ENCODE results near the gene GTF3C5. TPM values are rescaled to one million over a fixed set of nuclear protein-coding genes. Genes with fewer than 3 reads are reported as not detected.
A peak's percentile ranks its signal among the peaks of the same experiment; 100 is the strongest.

The GTF3C5 gene
- total and polyA plus RNA-seq, 9 of the 15 experiments (the other 6 are each of a cell fraction or from before 2014, with no cell fraction given), result 3.8 to 118 (median 83.7) TPM

GRCh38 chr9:133058550-133059320 is 27.9 kb downstream of the GTF3C5 start (continued):
- TF ChIP-seq ZNF507 (tag; conservative IDR thresholded peaks at IDR 0.05) (no peak), E4F1 (CRISPR knock-in tag; IDR thresholded peaks at IDR 0.05; ENCODE audit: borderline replicate concordance) (no peak), HMG20B (CRISPR knock-in tag; IDR thresholded peaks at IDR 0.05) (no peak), ZNF75A (CRISPR knock-in tag; IDR thresholded peaks at IDR 0.05) (no peak), TOE1 (IDR thresholded peaks at IDR 0.05; ENCODE audit: borderline replicate concordance) (no peak), TOE1 (CRISPR knock-in tag; IDR thresholded peaks at IDR 0.05; ENCODE audit: borderline replicate concordance, low read depth) (no peak), JUNB (CRISPR knock-in tag; conservative IDR thresholded peaks at IDR 0.05) (no peak), ZNF224 (CRISPR knock-in tag; IDR thresholded peaks at IDR 0.05) (no peak), NFE2L1 (tag; IDR thresholded peaks at IDR 0.05; ENCODE audit: borderline replicate concordance, low read depth) (no peak), ZNF583 (CRISPR knock-in tag; IDR thresholded peaks at IDR 0.05) (no peak), TRIM25 (IDR thresholded peaks at IDR 0.05; ENCODE audit: borderline replicate concordance) (no peak), LEF1 (IDR thresholded peaks at IDR 0.05) (no peak), FOXO4 (CRISPR knock-in tag; IDR thresholded peaks at IDR 0.05) (no peak), NRF1 (conservative IDR thresholded peaks at IDR 0.05 in 1 of 2, IDR thresholded peaks at IDR 0.05 in 1 of 2) (peak; percentile 12 to 42; a peak in 3 of 4 replicates), OTX1 (CRISPR knock-in tag; IDR thresholded peaks at IDR 0.05) (0 out of 2 replicates have a peak, but pooled peaks have one; percentile 36), GMEB1 (CRISPR knock-in tag; IDR thresholded peaks at IDR 0.05) (no peak), ARHGAP35 (IDR thresholded peaks at IDR 0.05; ENCODE audit: partially characterized antibody) (no peak), ZFX (CRISPR knock-in tag; IDR thresholded peaks at IDR 0.05) (no peak), ETS2 (tag; IDR thresholded peaks at IDR 0.05; ENCODE audit: borderline replicate concordance, poor library complexity, severe bottlenecking) (no peak), SMAD4 (CRISPR knock-in tag; conservative IDR thresholded peaks at IDR 0.05) (peak; percentile 21; the same call in 1 of the 2 replicates), HDAC2 (IDR thresholded peaks at IDR 0.05) (peak; percentile 61; the same call in 1 of the 2 replicates), BRF1 (IDR thresholded peaks at IDR 0.05; ENCODE audit: borderline replicate concordance, extremely low read depth, insufficient read length) (no peak)
